Measurements from ENCODE around the gene KAZN. TPM values are rescaled to one million over a fixed set of nuclear protein-coding genes. Genes with fewer than 3 reads are reported as not detected.

The KAZN gene
- polyA plus RNA-seq, 2 donors: 29.3 to 32.0 TPM

GRCh38 chr1:15160626-15161025 is 562.1 kb downstream of the KAZN start:
- Histone ChIP-seq H3K27ac (ENCODE audit: low read depth in 2 of 2, low read length in 1 of 2) (no peak overlapping the region), H3K36me3 (ENCODE audit: control insufficient read depth in 2 of 2, insufficient read depth in 2 of 2, low read length in 1 of 2) (no peaks in the 10 kb centered on the region), H3K4me3 (ENCODE audit: low read depth in 1 of 2, low read length in 2 of 2) (no peak overlapping the region), H3K4me1 (ENCODE audit: control insufficient read depth in 2 of 2, insufficient read depth in 2 of 2, low read length in 1 of 2) (no peaks in the 10 kb centered on the region), H3K9me3 (ENCODE audit: control insufficient read depth in 2 of 2, insufficient read depth in 1 of 2, low read depth in 1 of 2, low read length in 1 of 2) (no peaks in the 10 kb centered on the region), H3K27me3 (ENCODE audit: control insufficient read depth in 1 of 2, insufficient read depth in 2 of 2, low read length in 2 of 2) (no peaks in the 10 kb centered on the region)
- 43 to 47% methylated on average over 8 of the region's 8 CpGs for WGBS, 2 donors

DNA sequence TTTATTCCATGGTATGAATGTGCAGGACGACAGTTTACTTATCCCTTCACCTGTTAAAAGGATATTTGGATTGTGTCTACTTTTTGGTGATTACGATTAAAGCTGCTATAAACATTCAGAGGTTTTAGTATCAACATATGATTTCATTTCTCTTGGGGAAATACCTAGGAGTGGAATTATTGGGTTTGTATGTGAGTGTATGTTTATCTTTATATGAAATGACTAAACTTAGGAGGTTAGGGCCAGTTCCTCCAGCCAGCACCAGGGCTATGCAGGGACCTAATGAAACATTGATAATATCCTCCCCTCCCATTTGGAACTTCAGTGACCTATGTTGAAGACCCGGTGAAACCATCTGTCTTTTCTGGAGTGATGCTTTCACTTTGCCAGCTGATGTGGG is 568.9 kb downstream of the KAZN start:
- H3K27ac ChIP-seq (ENCODE audit: low read depth in 2 of 2, low read length in 1 of 2): no peak overlapping the region
- no peak overlapping the region for H3K4me3 ChIP-seq (ENCODE audit: low read depth in 1 of 2, low read length in 2 of 2)
- no peaks in the 10 kb centered on the region for H3K36me3 ChIP-seq (ENCODE audit: control insufficient read depth in 2 of 2, insufficient read depth in 2 of 2, low read length in 1 of 2)
- H3K4me1 ChIP-seq (ENCODE audit: control insufficient read depth in 2 of 2, insufficient read depth in 2 of 2, low read length in 1 of 2): peaks cover 2 to 7% of the 10 kb centered on the region in 2 donors
- 38 to 72% methylated on average over 3 of the region's 3 CpGs for WGBS, 2 donors
- no peaks in the 10 kb centered on the region for H3K27me3 ChIP-seq (ENCODE audit: control insufficient read depth in 1 of 2, insufficient read depth in 2 of 2, low read length in 2 of 2)
- H3K9me3 ChIP-seq (ENCODE audit: control insufficient read depth in 2 of 2, insufficient read depth in 1 of 2, low read depth in 1 of 2, low read length in 1 of 2): no peaks in the 10 kb centered on the region
